Measurements from ENCODE around the gene KIAA0825.
"Not testable (repeated sequence)": the region's sequence is repeated elsewhere in the genome, so short reads cannot be mapped to it uniquely, and the experiment has no call there.

Gene KIAA0825

GRCh38 chr5:94174748-94175411 lies 443.5 kb downstream of the KIAA0825 start:
- DNase-seq (ENCODE audit: low spot score) = no peak

- DNase-seq (ENCODE audit: low spot score) = no peak
Measured at GRCh38 chr5:94173100-94173499, 445.3 kb downstream of the KIAA0825 start.

- not testable (repeated sequence) for DNase-seq (ENCODE audit: low spot score)
Measured at GRCh38 chr5:94171070-94171469, 447.3 kb downstream of the KIAA0825 start.

GRCh38 chr5:94170158-94170557 lies 448.2 kb downstream of the KIAA0825 start:
- not testable (repeated sequence) for DNase-seq (ENCODE audit: low spot score)

- DNase-seq (ENCODE audit: low spot score) = no peak
Measured at GRCh38 chr5:94168151-94168550, 450.3 kb downstream of the KIAA0825 start.

GRCh38 chr5:94161801-94162200 lies 456.6 kb downstream of the KIAA0825 start:
- no peak for DNase-seq (ENCODE audit: low spot score)

GRCh38 chr5:94159144-94159543 lies 459.3 kb downstream of the KIAA0825 start:
- DNase-seq (ENCODE audit: low spot score) = no peak

GRCh38 chr5:94157704-94158539 lies 460.5 kb downstream of the KIAA0825 start:
- DNase-seq (ENCODE audit: low spot score) = no peak

GRCh38 chr5:94154672-94155071 lies 463.7 kb downstream of the KIAA0825 start:
- no peak for DNase-seq (ENCODE audit: low spot score)

GRCh38 chr5:94153736-94154450 lies 464.5 kb downstream of the KIAA0825 start:
- no peak for DNase-seq (ENCODE audit: low spot score)

- DNase-seq (ENCODE audit: low spot score) = not testable (repeated sequence)
Measured at GRCh38 chr5:94143621-94144020, 474.8 kb downstream of the KIAA0825 start.

- no peak for DNase-seq (ENCODE audit: low spot score)
Measured at GRCh38 chr5:94140300-94140699, 478.1 kb downstream of the KIAA0825 start.

- DNase-seq (ENCODE audit: low spot score) = no peak
Measured at GRCh38 chr5:94130077-94130476, 488.3 kb downstream of the KIAA0825 start.

- DNase-seq (ENCODE audit: low spot score) = no peak
Measured at GRCh38 chr5:94125107-94125506, 493.3 kb downstream of the KIAA0825 start.

GRCh38 chr5:94116317-94116716 lies 502.1 kb downstream of the KIAA0825 start:
- DNase-seq (ENCODE audit: low spot score) = not testable (repeated sequence)

- DNase-seq (ENCODE audit: low spot score) = no peak
Measured at GRCh38 chr5:94113087-94113486, 505.3 kb downstream of the KIAA0825 start.

GRCh38 chr5:94111209-94112004 lies 507.0 kb downstream of the KIAA0825 start:
- peak; percentile 84 for DNase-seq (ENCODE audit: low spot score)

- DNase-seq (ENCODE audit: low spot score) = no peak
Measured at GRCh38 chr5:94103514-94104245, 514.7 kb downstream of the KIAA0825 start.

All from HuH-7.5 (cell line).